Naive thymus-derived CD4-positive, alpha-beta T cell (primary cell): ENCODE results near the gene ADGRB3. TPM values are rescaled to one million over a fixed set of nuclear protein-coding genes. Genes with fewer than 3 reads are reported as not detected.

Experiments
- ATAC-seq: fragments of 150-1000 bp; cut with Tn5 transposase; 2 replicates; pipeline ENCODE4 v1.10.0; 2021; ENCODE audit warnings: mild to moderate bottlenecking, moderate library complexity
- CTCF ChIA-PET: fragments of 350-600 bp; sonication (Branson Sonifier 250); formaldehyde crosslinking; loops from one replicate; lab custom pipeline; 2021; ENCODE audit warnings: antibody characterized with exemption; lab: Charles Lee
- POLR2A ChIA-PET: fragments of 350-600 bp; sonication (Branson Sonifier 250); formaldehyde crosslinking; loops from one replicate; lab custom pipeline; 2021; ENCODE audit warnings: antibody characterized with exemption, inconsistent platforms; lab: Charles Lee
- DNase-seq, 9 donors: peaks; one replicate each; pipeline versions ENCODE4 v3.0.0 to v3.0.0-alpha.2; 2020 to 2022; ENCODE audit warnings: mixed read lengths in 1 of 9
- H3K27ac ChIP-seq: one replicate; pipeline ENCODE4 v1.7.0; 2013; ENCODE audit warnings: mild to moderate bottlenecking, low read depth, low read length, moderate library complexity
- H3K27me3 ChIP-seq, 2 donors: one replicate each; pipeline ENCODE4 v1.7.0; 2013; ENCODE audit warnings: low read length in 2 of 2, mild to moderate bottlenecking in 2 of 2, moderate library complexity in 2 of 2; ENCODE audit not compliant: control insufficient read depth in 2 of 2, insufficient read depth in 2 of 2
- H3K36me3 ChIP-seq, 3 experiments: 1 replicate in 2 of 3; 2 replicates in 1 of 3; pipeline ENCODE4 v1.7.0; 2013; ENCODE audit warnings: low read length in 3 of 3, mild to moderate bottlenecking in 3 of 3, moderate library complexity in 1 of 3; ENCODE audit not compliant: insufficient read depth in 3 of 3, control insufficient read depth in 2 of 3
- H3K4me1 ChIP-seq, 2 donors: one replicate each; pipeline ENCODE4 v1.7.0; 2013; ENCODE audit warnings: low read length in 2 of 2, mild to moderate bottlenecking in 2 of 2, moderate library complexity in 1 of 2; ENCODE audit not compliant: control insufficient read depth in 2 of 2, insufficient read depth in 2 of 2
- H3K4me3 ChIP-seq: 2 replicates; pipeline ENCODE4 v1.7.0; 2013; ENCODE audit warnings: mild to moderate bottlenecking, low read length
- H3K9me3 ChIP-seq, 3 experiments: 1 replicate in 2 of 3; 2 replicates in 1 of 3; pipeline ENCODE4 v1.7.0; 2013; ENCODE audit warnings: low read length in 3 of 3; ENCODE audit not compliant: control insufficient read depth in 2 of 3
- H3K27ac Mint-ChIP-seq, 9 donors: one replicate each; pipeline ENCODE4 v1.8.0; 2020 to 2022; ENCODE audit warnings: mixed read lengths in 9 of 9, mild to moderate bottlenecking in 8 of 9, moderate library complexity in 5 of 9, inconsistent platforms in 2 of 9
- H3K27me3 Mint-ChIP-seq, 5 donors: one replicate each; pipeline ENCODE4 v1.8.0; 2021 to 2022; ENCODE audit warnings: mixed read lengths in 5 of 5, mild to moderate bottlenecking in 1 of 5
- H3K36me3 Mint-ChIP-seq, 5 donors: one replicate each; pipeline ENCODE4 v1.8.0; 2020 to 2022; ENCODE audit warnings: mixed read lengths in 5 of 5, mild to moderate bottlenecking in 3 of 5, inconsistent platforms in 1 of 5
- H3K4me1 Mint-ChIP-seq, 7 donors: one replicate each; pipeline ENCODE4 v1.8.0; 2020 to 2022; ENCODE audit warnings: mixed read lengths in 7 of 7, mild to moderate bottlenecking in 3 of 7, inconsistent platforms in 1 of 7
- H3K4me3 Mint-ChIP-seq, 10 donors: one replicate each; pipeline ENCODE4 v1.8.0; 2020 to 2022; ENCODE audit warnings: mild to moderate bottlenecking in 10 of 10, mixed read lengths in 10 of 10, moderate library complexity in 6 of 10, inconsistent platforms in 2 of 10
- H3K9me3 Mint-ChIP-seq, 11 donors: one replicate each; pipeline ENCODE4 v1.8.0; 2020 to 2022; ENCODE audit warnings: mixed read lengths in 11 of 11, mild to moderate bottlenecking in 4 of 11, inconsistent platforms in 1 of 11, moderate library complexity in 1 of 11
- intact Hi-C, 2 donors: fragments of 100-400 bp; cut with micrococcal nuclease; formaldehyde crosslinking; loops; one replicate each; pipeline ENCODE4 v1.15.1; 2023
- polyA plus RNA-seq, 2 donors: library from polyadenylated mRNA; unstranded; fragments of 300-500 nt; fragmentation: Illumina TruSeq; gene quantifications; one replicate each; pipeline ENCODE4 v1.2.3, GENCODE V29; 2021
- total RNA-seq, 6 experiments: library from RNA in 5 of 6; stranded (reverse) in 5 of 6; gene quantifications; 1 replicate in 5 of 6; 2 replicates in 1 of 6; pipeline ENCODE4 v1.2.3 and lab custom pipeline; 2021 to 2026

The ADGRB3 gene
- total and polyA plus RNA-seq, 7 experiments from 2014 or later, result not detected

DNA sequence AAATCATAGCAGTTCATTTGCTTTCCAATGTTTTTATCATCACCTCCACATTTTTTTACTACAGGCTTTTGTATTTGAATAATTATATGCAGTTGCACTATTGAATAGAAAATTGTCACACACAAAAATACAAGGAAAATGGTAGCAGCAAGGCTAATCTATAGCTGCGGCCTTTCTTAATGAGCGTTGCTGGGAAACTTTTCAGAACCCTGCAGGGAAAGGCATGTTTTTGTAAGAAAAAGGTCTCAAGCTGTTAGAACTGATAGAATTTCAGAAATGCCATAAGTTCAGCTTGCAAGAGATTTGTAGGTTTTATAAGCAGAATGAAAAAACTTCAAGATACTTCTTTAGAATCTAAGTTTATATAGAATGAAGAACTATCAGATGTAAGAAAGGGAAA is 625.9 kb downstream of the ADGRB3 start:
- Histone ChIP-seq H3K27ac (no peak overlapping the region), H3K27me3 (no peaks in the 10 kb centered on the region), H3K9me3 (no peaks in the 10 kb centered on the region), H3K4me3 (no peak overlapping the region), H3K36me3 (no peaks in the 10 kb centered on the region), H3K4me1 (no peaks in the 10 kb centered on the region)
- peaks cover 0 to 8% (median 0%) of the 10 kb centered on the region in 11 donors for H3K9me3 Mint-ChIP-seq
- ATAC-seq (no peak), DNase-seq (no peak)
- no peak overlapping the region for H3K4me3 Mint-ChIP-seq
- POLR2A ChIA-PET, result no interaction called here
- H3K27ac Mint-ChIP-seq, result no peak overlapping the region
- H3K36me3 Mint-ChIP-seq, result no peaks in the 10 kb centered on the region
- H3K27me3 Mint-ChIP-seq, result peaks cover 0 to 4% (median 0%) of the 10 kb centered on the region in 5 donors
- CTCF ChIA-PET, result no interaction called here
- intact Hi-C loops, result no loop called here
- H3K4me1 Mint-ChIP-seq, result no peaks in the 10 kb centered on the region

GRCh38 chr6:69263297-69263696 is 628.2 kb downstream of the ADGRB3 start:
- Mint-ChIP-seq H3K4me3 (no peak overlapping the region), H3K9me3 (peaks cover 0 to 6% (median 0%) of the 10 kb centered on the region in 11 donors), H3K4me1 (no peaks in the 10 kb centered on the region), H3K27ac (no peak overlapping the region), H3K27me3 (no peaks in the 10 kb centered on the region), H3K36me3 (no peaks in the 10 kb centered on the region)
- DNase-seq (no peak), ATAC-seq (no peak)
- Histone ChIP-seq H3K9me3 (no peaks in the 10 kb centered on the region), H3K4me3 (no peak overlapping the region), H3K27ac (no peak overlapping the region), H3K27me3 (no peaks in the 10 kb centered on the region), H3K4me1 (no peaks in the 10 kb centered on the region), H3K36me3 (no peaks in the 10 kb centered on the region)
- ChIA-PET CTCF (no interaction called here), POLR2A (no interaction called here)
- intact Hi-C loops, result no loop called here

- ATAC-seq, result no peak
- no peaks in the 10 kb centered on the region for H3K4me1 Mint-ChIP-seq
- peaks cover 0 to 6% (median 0%) of the 10 kb centered on the region in 11 donors for H3K9me3 Mint-ChIP-seq
- no peaks in the 10 kb centered on the region for H3K27me3 Mint-ChIP-seq
- Histone ChIP-seq H3K36me3 (no peaks in the 10 kb centered on the region), H3K9me3 (no peaks in the 10 kb centered on the region), H3K27me3 (no peaks in the 10 kb centered on the region), H3K27ac (no peak overlapping the region), H3K4me3 (no peak overlapping the region), H3K4me1 (no peaks in the 10 kb centered on the region)
- intact Hi-C loops, result no loop called here
- CTCF ChIA-PET, result no interaction called here
- H3K27ac Mint-ChIP-seq, result no peak overlapping the region
- H3K4me3 Mint-ChIP-seq, result no peak overlapping the region
- DNase-seq, result no peak
- POLR2A ChIA-PET, result no interaction called here
- no peaks in the 10 kb centered on the region for H3K36me3 Mint-ChIP-seq
Observed at GRCh38 chr6:69265090-69265489, 630.0 kb downstream of the ADGRB3 start.

GRCh38 chr6:69265706-69266105 is 630.6 kb downstream of the ADGRB3 start:
- no peak for ATAC-seq
- POLR2A ChIA-PET, result no interaction called here
- CTCF ChIA-PET, result no interaction called here

GRCh38 chr6:69276204-69276603 is 641.1 kb downstream of the ADGRB3 start:
- Histone ChIP-seq H3K9me3 (no peaks in the 10 kb centered on the region), H3K4me3 (no peak overlapping the region), H3K27me3 (no peaks in the 10 kb centered on the region), H3K4me1 (no peaks in the 10 kb centered on the region), H3K36me3 (no peaks in the 10 kb centered on the region), H3K27ac (no peak overlapping the region)
- ATAC-seq (no peak), DNase-seq (no peak)
- H3K4me1 Mint-ChIP-seq, result no peaks in the 10 kb centered on the region
- ChIA-PET CTCF (no interaction called here), POLR2A (no interaction called here)
- H3K9me3 Mint-ChIP-seq, result peaks cover 0 to 10% (median 0%) of the 10 kb centered on the region in 11 donors
- H3K27me3 Mint-ChIP-seq, result no peaks in the 10 kb centered on the region
- no peak overlapping the region for H3K27ac Mint-ChIP-seq
- H3K4me3 Mint-ChIP-seq, result no peak overlapping the region
- H3K36me3 Mint-ChIP-seq, result no peaks in the 10 kb centered on the region
- intact Hi-C loops, result no loop called here

More at GRCh38 chr6:69265706-69266105, 630.6 kb downstream of the ADGRB3 start:
- no peak for DNase-seq
- no peaks in the 10 kb centered on the region for H3K4me1 Mint-ChIP-seq
- H3K27me3 Mint-ChIP-seq, result no peaks in the 10 kb centered on the region
- H3K36me3 Mint-ChIP-seq, result no peaks in the 10 kb centered on the region
- H3K9me3 ChIP-seq, result no peaks in the 10 kb centered on the region
- no peak overlapping the region for H3K27ac Mint-ChIP-seq
- peaks cover 0 to 6% (median 0%) of the 10 kb centered on the region in 11 donors for H3K9me3 Mint-ChIP-seq
- no peak overlapping the region for H3K27ac ChIP-seq
- no peak overlapping the region for H3K4me3 ChIP-seq
- H3K36me3 ChIP-seq, result no peaks in the 10 kb centered on the region
- H3K4me3 Mint-ChIP-seq, result no peak overlapping the region
- intact Hi-C loops, result no loop called here
- no peaks in the 10 kb centered on the region for H3K4me1 ChIP-seq
- no peaks in the 10 kb centered on the region for H3K27me3 ChIP-seq

GRCh38 chr6:69279805-69280204 is 644.7 kb downstream of the ADGRB3 start:
- intact Hi-C loops, result no loop called here
- no peak overlapping the region for H3K4me3 Mint-ChIP-seq
- Histone ChIP-seq H3K4me3 (no peak overlapping the region), H3K36me3 (no peaks in the 10 kb centered on the region), H3K4me1 (no peaks in the 10 kb centered on the region), H3K27me3 (no peaks in the 10 kb centered on the region), H3K27ac (no peak overlapping the region), H3K9me3 (no peaks in the 10 kb centered on the region)
- no peak for ATAC-seq
- no peak for DNase-seq
- H3K36me3 Mint-ChIP-seq, result no peaks in the 10 kb centered on the region
- H3K27me3 Mint-ChIP-seq, result no peaks in the 10 kb centered on the region
- H3K9me3 Mint-ChIP-seq, result peaks cover 0 to 10% (median 0%) of the 10 kb centered on the region in 11 donors
- POLR2A ChIA-PET, result no interaction called here
- H3K27ac Mint-ChIP-seq, result no peak overlapping the region
- H3K4me1 Mint-ChIP-seq, result no peaks in the 10 kb centered on the region
- CTCF ChIA-PET, result no interaction called here

DNA sequence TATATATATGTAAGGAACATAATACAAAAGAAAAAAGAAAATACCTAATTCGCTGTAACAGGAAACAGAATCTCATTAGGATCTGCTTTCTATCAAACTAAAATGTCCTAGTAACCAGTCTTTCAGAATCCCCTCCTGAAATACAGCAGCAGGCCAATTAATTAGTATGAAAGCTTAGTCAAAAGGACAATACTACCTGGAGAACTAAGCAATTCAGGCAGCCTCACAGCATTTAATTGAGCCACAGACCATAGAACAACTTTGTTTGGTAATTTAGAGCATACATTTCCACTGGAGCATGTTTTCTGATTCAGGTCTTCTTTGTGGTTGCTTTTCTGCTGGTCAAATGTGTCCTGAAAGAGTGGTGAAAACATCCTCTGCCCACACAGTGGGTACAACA is 645.8 kb downstream of the ADGRB3 start:
- H3K27me3 ChIP-seq, result no peaks in the 10 kb centered on the region
- H3K4me1 ChIP-seq, result no peaks in the 10 kb centered on the region
- no peaks in the 10 kb centered on the region for H3K36me3 ChIP-seq
- H3K4me3 ChIP-seq, result no peak overlapping the region
- H3K27me3 Mint-ChIP-seq, result no peaks in the 10 kb centered on the region
- peaks cover 0 to 10% (median 0%) of the 10 kb centered on the region in 11 donors for H3K9me3 Mint-ChIP-seq
- no peak overlapping the region for H3K27ac ChIP-seq
- no peaks in the 10 kb centered on the region for H3K36me3 Mint-ChIP-seq
- no peaks in the 10 kb centered on the region for H3K4me1 Mint-ChIP-seq
- CTCF ChIA-PET, result no interaction called here
- intact Hi-C loops, result no loop called here
- H3K4me3 Mint-ChIP-seq, result no peak overlapping the region
- ATAC-seq, result no peak
- H3K9me3 ChIP-seq, result no peaks in the 10 kb centered on the region
- POLR2A ChIA-PET, result no interaction called here
- H3K27ac Mint-ChIP-seq, result no peak overlapping the region
- no peak for DNase-seq
